Middle frontal gyrus (tissue), 1 donor: ENCODE measurements around the gene ARRB2.

ENCODE experiments used
- DNase-seq: peaks from one replicate; pipeline ENCODE4 v3.0.0-alpha.2; 2015; ENCODE audit warnings: low spot score; ENCODE audit errors: extremely low spot score

The ARRB2 gene

GRCh38 chr17:4724650-4725049, 14.2 kb downstream of the ARRB2 start:
- DNase-seq: no peak

GRCh38 chr17:4725646-4726310, 15.3 kb downstream of the ARRB2 start:
- no peak for DNase-seq

- no peak for DNase-seq
These were observed 17.7 kb downstream of the ARRB2 start for GRCh38 chr17:4728124-4728523.

GRCh38 chr17:4733073-4733531, 22.7 kb downstream of the ARRB2 start:
- DNase-seq: no peak

GRCh38 chr17:4734857-4735475, 24.5 kb downstream of the ARRB2 start:
- no peak for DNase-seq

- no peak for DNase-seq
These were observed 25.6 kb downstream of the ARRB2 start for GRCh38 chr17:4735876-4736651.

GRCh38 chr17:4738136-4739121, 28.0 kb downstream of the ARRB2 start:
- no peak for DNase-seq

GRCh38 chr17:4739122-4740024, 28.9 kb downstream of the ARRB2 start, which contains the start of the genes CXCL16 and ZMYND15:
Gene CXCL16, minus strand, starts transcription at chr17:4739928. Its CDS starts 589 bp downstream, at chr17:4739339.
Gene ZMYND15, plus strand, starts transcription at chr17:4739833. Its CDS starts 716 bp downstream, at chr17:4740549.
- DNase-seq: no peak

- no peak for DNase-seq
These were observed 29.6 kb downstream of the ARRB2 start for GRCh38 chr17:4740025-4740351.

- DNase-seq: no peak
These were observed 30.2 kb downstream of the ARRB2 start for GRCh38 chr17:4740584-4740983.

GRCh38 chr17:4741544-4741943, 31.1 kb downstream of the ARRB2 start:
- no peak for DNase-seq

GRCh38 chr17:4742133-4742532, 31.7 kb downstream of the ARRB2 start:
- no peak for DNase-seq

- DNase-seq: no peak
These were observed 32.2 kb downstream of the ARRB2 start for GRCh38 chr17:4742629-4743028.

- DNase-seq: no peak
These were observed 32.8 kb downstream of the ARRB2 start for GRCh38 chr17:4743216-4743615.

GRCh38 chr17:4743898-4744297, 33.5 kb downstream of the ARRB2 start:
- DNase-seq: no peak

GRCh38 chr17:4744999-4745969, 34.9 kb downstream of the ARRB2 start:
- no peak for DNase-seq

GRCh38 chr17:4747847-4748246, 37.4 kb downstream of the ARRB2 start:
- DNase-seq: no peak

- no peak for DNase-seq
These were observed 38.3 kb downstream of the ARRB2 start for GRCh38 chr17:4748686-4749085.

GRCh38 chr17:4750606-4751005, 40.2 kb downstream of the ARRB2 start:
- DNase-seq: no peak
